IMR-90 (cell line): ENCODE data around the gene PPP3R2. TPM values are rescaled to one million over a fixed set of nuclear protein-coding genes. Genes with fewer than 3 reads are reported as not detected.

ENCODE experiments used
- ATAC-seq: fragments of 200-7000 bp; cut with Tn5 transposase; 2 replicates; pipeline ENCODE4 v1.9.1; 2020; ENCODE audit warnings: low read depth, mild to moderate bottlenecking, moderate library complexity
- BruUV-seq: library from RNA; stranded (reverse); fragments of 400-500 nt; replicated peaks from 2 replicates; lab custom pipeline; 2021; lab: Mats Ljungman, UMichigan
- CTCF ChIA-PET: fragments of 300-600 bp; formaldehyde crosslinking; extraction: SDS; loops from one replicate; lab custom pipeline; 2021; ENCODE audit warnings: antibody characterized with exemption; lab: Yijun Ruan, JAX
- POLR2A ChIA-PET: fragments of 300-600 bp; sonication (Branson Sonifier 250); formaldehyde crosslinking; loops from one replicate; lab custom pipeline; 2022; ENCODE audit warnings: antibody characterized with exemption; ENCODE audit not compliant: unreplicated experiment; lab: Charles Lee
- DNase-seq: peaks from one replicate; pipeline ENCODE4 v3.0.0; 2013
- H2AFZ ChIP-seq: replicated peaks from 2 replicates; pipeline ENCODE3; 2013; ENCODE audit warnings: low read length, mild to moderate bottlenecking; ENCODE audit not compliant: poor library complexity
- H2AK5ac ChIP-seq: 2 replicates; pipeline ENCODE4 v1.6.1; 2013; ENCODE audit warnings: low read depth, low read length, inconsistent platforms
- H2AK9ac ChIP-seq: replicated peaks from 2 replicates; pipeline ENCODE3; 2013; ENCODE audit warnings: mild to moderate bottlenecking, low read depth, low read length, moderate library complexity; ENCODE audit not compliant: poor library complexity
- H2BK120ac ChIP-seq: 2 replicates; pipeline ENCODE4 v1.6.1; 2013; ENCODE audit warnings: low read depth, low read length, inconsistent platforms
- H2BK15ac ChIP-seq: 3 replicates; pipeline ENCODE4 v1.6.1; 2013; ENCODE audit warnings: low read depth, low read length, inconsistent platforms
- H2BK20ac ChIP-seq: 2 replicates; pipeline ENCODE4 v1.6.1; 2013; ENCODE audit warnings: low read depth, mild to moderate bottlenecking, inconsistent platforms, low read length, moderate library complexity
- H2BK5ac ChIP-seq: 2 replicates; pipeline ENCODE4 v1.6.1; 2013; ENCODE audit warnings: mild to moderate bottlenecking, low read depth, low read length, inconsistent platforms; ENCODE audit not compliant: poor library complexity, severe bottlenecking
- H3K14ac ChIP-seq: replicated peaks from 2 replicates; pipeline ENCODE4 v1.6.1; 2013; ENCODE audit warnings: low read depth, low read length, inconsistent platforms
- H3K18ac ChIP-seq: 2 replicates; pipeline ENCODE4 v1.6.1; 2013; ENCODE audit warnings: low read depth, low read length, control low read depth
- H3K23ac ChIP-seq: 2 replicates; pipeline ENCODE4 v1.6.1; 2013; ENCODE audit warnings: low read depth, low read length, inconsistent platforms
- H3K27ac ChIP-seq: 2 replicates; pipeline ENCODE4 v1.5.1; 2013; ENCODE audit warnings: mild to moderate bottlenecking, control low read depth, low read length; ENCODE audit not compliant: insufficient read depth
- H3K27me3 ChIP-seq: 2 replicates; pipeline ENCODE4 v1.6.1; 2013; ENCODE audit warnings: low read length; ENCODE audit not compliant: control insufficient read depth, insufficient read depth
- H3K36me3 ChIP-seq: 2 replicates; pipeline ENCODE4 v1.6.1; 2013; ENCODE audit warnings: low read length, mixed read lengths; ENCODE audit not compliant: control insufficient read depth, insufficient read depth
- H3K4ac ChIP-seq: 2 replicates; pipeline ENCODE4 v1.6.1; 2013; ENCODE audit warnings: low read depth, low read length, inconsistent platforms
- H3K4me1 ChIP-seq: 2 replicates; pipeline ENCODE4 v1.6.1; 2013; ENCODE audit warnings: low read length, mixed read lengths; ENCODE audit not compliant: control insufficient read depth, insufficient read depth
- H3K4me2 ChIP-seq: 2 replicates; pipeline ENCODE4 v1.6.1; 2013; ENCODE audit warnings: low read depth, mild to moderate bottlenecking, control low read depth, low read length, moderate library complexity
- H3K4me3 ChIP-seq: 2 replicates; pipeline ENCODE4 v1.5.1; 2013; ENCODE audit warnings: low read depth, mild to moderate bottlenecking, control low read depth, low read length, moderate library complexity; ENCODE audit not compliant: insufficient read depth
- H3K56ac ChIP-seq: 2 replicates; pipeline ENCODE4 v1.6.1; 2013; ENCODE audit warnings: low read length, inconsistent platforms; ENCODE audit not compliant: insufficient read depth; ENCODE audit errors: extremely low read depth
- H3K79me1 ChIP-seq, 2 experiments: 2 replicates each; pipeline ENCODE4 v1.6.1; 2013; ENCODE audit warnings: low read length in 2 of 2, inconsistent platforms in 1 of 2, low read depth in 1 of 2
- H3K9ac ChIP-seq: 2 replicates; pipeline ENCODE4 v1.6.1; 2013; ENCODE audit warnings: low read depth, low read length, control low read depth
- H3K9me1 ChIP-seq: 2 replicates; pipeline ENCODE4 v1.6.1; 2013; ENCODE audit warnings: low read length, inconsistent platforms; ENCODE audit not compliant: insufficient read depth
- H3K9me3 ChIP-seq: 2 replicates; pipeline ENCODE4 v1.6.1; 2013; ENCODE audit warnings: low read length; ENCODE audit not compliant: control insufficient read depth, insufficient read depth
- H4K20me1 ChIP-seq: 2 replicates; pipeline ENCODE4 v1.6.1; 2013; ENCODE audit warnings: low read length, inconsistent platforms; ENCODE audit not compliant: insufficient read depth
- H4K5ac ChIP-seq: 2 replicates; pipeline ENCODE4 v1.6.1; 2013; ENCODE audit warnings: mild to moderate bottlenecking, low read depth, low read length, control low read depth
- H4K8ac ChIP-seq, 2 experiments: 2 replicates each; pipeline ENCODE4 v1.6.1; 2013; ENCODE audit warnings: low read depth in 2 of 2, low read length in 2 of 2, control low read depth in 1 of 2, inconsistent platforms in 1 of 2
- H4K91ac ChIP-seq: 2 replicates; pipeline ENCODE4 v1.6.1; 2013; ENCODE audit warnings: low read depth, low read length, inconsistent platforms; ENCODE audit not compliant: insufficient read depth
- BHLHE40 ChIP-seq: fragments of 150-350 bp; IDR thresholded peaks from 2 replicates; pipeline ENCODE4 v1.6.1; 2016; ENCODE audit warnings: mild to moderate bottlenecking, low read depth, low read length
- CEBPB ChIP-seq: IDR thresholded peaks from 2 replicates; pipeline ENCODE4 v1.6.1; 2012; ENCODE audit warnings: low read depth, low read length, improper control_type of control experiment
- CHD1 ChIP-seq: IDR thresholded peaks from 2 replicates; pipeline ENCODE4 v1.6.1; 2012; ENCODE audit warnings: low read depth, low read length, improper control_type of control experiment
- CTCF ChIP-seq: conservative IDR thresholded peaks from 2 replicates; pipeline ENCODE4 v1.5.1; 2012; ENCODE audit warnings: mild to moderate bottlenecking, low read depth, low read length, improper control_type of control experiment
- ELK1 ChIP-seq: fragments of 150-350 bp; IDR thresholded peaks from 2 replicates; pipeline ENCODE4 v1.6.1; 2016; ENCODE audit warnings: low read depth, mild to moderate bottlenecking, low read length, moderate library complexity, borderline replicate concordance
- MAFK ChIP-seq: IDR thresholded peaks from 2 replicates; pipeline ENCODE4 v1.6.1; 2012; ENCODE audit warnings: low read depth, low read length, improper control_type of control experiment
- MAZ ChIP-seq: IDR thresholded peaks from 2 replicates; pipeline ENCODE4 v1.6.1; 2012; ENCODE audit warnings: low read depth, mild to moderate bottlenecking, low read length, improper control_type of control experiment, moderate library complexity, borderline replicate concordance
- MXI1 ChIP-seq: IDR thresholded peaks from 2 replicates; pipeline ENCODE4 v1.6.1; 2012; ENCODE audit warnings: low read depth, mild to moderate bottlenecking, low read length, moderate library complexity, borderline replicate concordance
- NFE2L2 ChIP-seq: fragments of 150-350 bp; IDR thresholded peaks from 2 replicates; pipeline ENCODE4 v1.6.1; 2016; ENCODE audit warnings: low read depth, mild to moderate bottlenecking, low read length
- POLR2A ChIP-seq: IDR thresholded peaks from 2 replicates; pipeline ENCODE4 v1.6.1; 2012; ENCODE audit warnings: mild to moderate bottlenecking, low read depth, low read length
- RAD21 ChIP-seq: IDR thresholded peaks from 2 replicates; pipeline ENCODE4 v1.6.1; 2012; ENCODE audit warnings: low read length, improper control_type of control experiment
- RCOR1 ChIP-seq: IDR thresholded peaks from 2 replicates; pipeline ENCODE4 v1.6.1; 2012; ENCODE audit warnings: mild to moderate bottlenecking, low read length, improper control_type of control experiment; ENCODE audit not compliant: insufficient replicate concordance
- USF2 ChIP-seq: fragments of 150-350 bp; IDR thresholded peaks from 2 replicates; pipeline ENCODE4 v1.6.1; 2017; ENCODE audit warnings: mild to moderate bottlenecking, antibody characterized with exemption, low read length, low read depth
- WGBS, 2 experiments: methylation state at CpG; one replicate each; pipeline versions ENCODE4 v1.1.5 to v1.1.7; 2013; ENCODE audit warnings: missing lambda C conversion rate in 2 of 2; ENCODE audit not compliant: insufficient read length in 1 of 2; ENCODE audit errors: extremely low coverage in 2 of 2; 5-methylcytosine and 5-hydroxymethylcytosine counted together
- dilution Hi-C: fragments of 300-500 bp; cut with HindIII; formaldehyde crosslinking; loops from one replicate; pipeline ENCODE4 v1.14.3; 2018; ENCODE audit warnings: low sequenced_read_pairs; ENCODE audit not compliant: unreplicated experiment
- in situ Hi-C: fragments of 300-500 bp; cut with MboI; formaldehyde crosslinking; loops from 3 replicates; pipeline ENCODE4 v1.14.3; 2019; ENCODE audit warnings: low sequenced_read_pairs, inconsistent platforms, mixed read lengths
- intact Hi-C: fragments of 100-400 bp; cut with micrococcal nuclease; formaldehyde crosslinking; loops from 2 replicates; pipeline ENCODE4 v1.10.0; 2022
- polyA plus RNA-seq, 3 experiments: library from polyadenylated mRNA; depleted of rRNA; stranded (reverse); fragments of >200 nt; gene quantifications; 2 replicates each; pipeline ENCODE4 v1.2.3, GENCODE V29; 2012; ENCODE audit warnings: low replicate concordance in 1 of 3
- total RNA-seq: library from RNA; depleted of rRNA; stranded (reverse); fragments of >200 nt; gene quantifications from 2 replicates; pipeline ENCODE4 v1.2.3, GENCODE V29; 2012

PPP3R2 gene
- total and polyA plus RNA-seq, 2 of the 4 experiments (the other 2 are of a cell fraction): not detected

DNA sequence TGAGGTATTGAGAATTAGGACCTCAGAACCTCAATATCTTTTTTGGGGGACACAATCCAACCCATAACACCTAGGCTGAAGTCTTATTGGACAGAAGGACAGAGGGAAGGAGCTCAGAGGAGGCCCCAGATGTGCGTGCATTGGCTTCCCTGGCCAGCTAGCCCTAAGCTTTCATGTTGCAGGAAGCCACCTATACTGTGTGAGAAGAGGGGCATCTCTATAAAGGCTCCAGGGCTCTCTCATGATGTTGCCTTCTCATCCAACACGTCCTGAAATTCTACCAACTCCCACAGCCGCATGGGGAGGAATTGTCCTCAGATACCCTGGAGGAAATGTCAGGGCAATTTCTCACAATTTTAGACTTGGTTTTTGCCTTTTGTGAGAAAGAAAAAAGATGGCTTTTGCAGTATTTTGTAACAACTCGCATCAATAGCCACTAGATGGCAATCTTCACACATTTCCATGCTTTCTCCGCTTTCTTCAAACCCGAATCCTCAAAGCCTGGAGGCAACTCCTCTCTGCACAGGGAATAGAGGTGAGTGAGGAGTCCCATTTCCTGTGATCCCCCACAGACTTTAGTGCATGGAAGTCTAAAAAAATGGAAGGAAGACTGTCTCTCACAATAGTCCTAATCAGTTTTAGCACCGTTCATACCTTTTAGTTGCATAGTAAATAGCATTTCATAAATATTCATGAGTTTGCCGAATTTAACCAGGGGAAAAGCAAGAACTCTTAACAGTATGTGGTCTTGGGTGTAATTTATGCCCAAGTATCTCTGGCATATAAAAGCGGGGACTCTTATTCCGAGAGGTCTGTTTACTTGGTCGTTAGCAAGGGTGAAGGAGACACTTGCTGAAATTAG lies 7.4 kb upstream of the PPP3R2 start (continued):
- no peak for TF ChIP-seq MAFK

DNA sequence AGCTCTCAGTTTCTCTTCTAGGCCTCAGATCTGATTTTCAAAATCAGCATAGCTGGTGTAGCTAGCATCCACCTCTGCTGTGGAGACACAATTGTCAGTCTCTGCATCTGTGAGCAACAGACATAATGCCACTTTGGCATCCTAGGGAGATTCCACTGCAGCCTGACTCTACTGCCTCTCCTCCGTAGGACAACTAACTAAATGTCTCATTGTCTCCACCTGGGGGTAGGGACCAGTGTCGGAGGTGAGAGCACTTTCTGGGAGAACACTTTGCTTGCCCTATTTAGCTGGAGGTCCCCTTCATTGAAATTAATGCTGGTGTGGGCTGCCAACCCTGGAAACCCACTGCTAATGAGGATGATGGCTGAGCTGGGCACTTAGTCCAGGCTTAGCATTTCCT lies 1.4 kb downstream of the PPP3R2 start:
- in situ Hi-C loops: no loop called here
- CTCF ChIA-PET: no interaction called here
- TF ChIP-seq MAFK (no peak), RAD21 (no peak), CHD1 (no peak), CTCF (no peak), RCOR1 (no peak), MXI1 (no peak), NFE2L2 (no peak), POLR2A (no peak), MAZ (no peak), CEBPB (no peak), BHLHE40 (no peak), ELK1 (no peak), USF2 (no peak)

More for the DNA sequence above, 1.4 kb downstream of the PPP3R2 start:
- Histone ChIP-seq H4K8ac (no peak overlapping the region), H2AFZ (no peak overlapping the region), H3K9ac (no peak overlapping the region), H3K4me1 (peaks cover 1% of the 10 kb centered on the region; the same call in 1 of the 2 replicates), H2BK5ac (no peak overlapping the region), H3K14ac (no peak overlapping the region), H3K9me3 (no peaks in the 10 kb centered on the region), H3K18ac (no peak overlapping the region), H3K79me1 (no peaks in the 10 kb centered on the region), H4K20me1 (no peaks in the 10 kb centered on the region), H3K27ac (no peak overlapping the region), H2AK5ac (no peak overlapping the region), H3K27me3 (no peaks in the 10 kb centered on the region; the same call in 1 of the 2 replicates), H3K4me3 (no peak overlapping the region), H2BK15ac (no peak overlapping the region), H3K9me1 (no peaks in the 10 kb centered on the region; the same call in 1 of the 2 replicates), H2BK20ac (no peak overlapping the region), H3K4ac (no peak overlapping the region), H2AK9ac (no peak overlapping the region), H2BK120ac (no peak overlapping the region), H4K91ac (no peak overlapping the region), H3K56ac (no peak overlapping the region), H4K5ac (no peak overlapping the region), H3K23ac (no peak overlapping the region), H3K4me2 (no peak overlapping the region), H3K36me3 (no peaks in the 10 kb centered on the region)
- no TSS peak for BruUV-seq
- ATAC-seq (no peak), DNase-seq (no peak)
- POLR2A ChIA-PET: no interaction called here
- WGBS, 2 experiments: no CpG with 5 or more reads among the region's 2 CpGs
- dilution Hi-C loops: no loop called here
- intact Hi-C loops: no loop called here
